Thyroid gland (tissue), 4 donors: ENCODE data around the gene DUOX2.

Source experiments
- CTCF ChIP-seq, 6 experiments: fragments of 200-600 bp in 3 of 6; fragments of 450-650 bp in 3 of 6; sonication (generic) in 3 of 6; IDR thresholded peaks; one replicate each; pipeline ENCODE4 v1.5.1; 2016 to 2019; ENCODE audit warnings: antibody characterized with exemption in 6 of 6, mild to moderate bottlenecking in 2 of 6, inconsistent platforms in 1 of 6, moderate library complexity in 1 of 6
- POLR2A ChIP-seq, 2 donors: fragments of 450-650 bp; IDR thresholded peaks; one replicate each; pipeline ENCODE4 v1.6.1; 2017; ENCODE audit warnings: antibody characterized with exemption in 2 of 2, mild to moderate bottlenecking in 2 of 2, moderate library complexity in 1 of 2

- TF ChIP-seq CTCF (IDR thresholded peaks at IDR 0.05) = no peak
- no peak for TF ChIP-seq POLR2A (IDR thresholded peaks at IDR 0.05)
Observed at GRCh38 chr15:45143056-45143455, 29.1 kb upstream of the DUOX2 start.
